Measurements from ENCODE around the gene PFDN5.
A peak's percentile ranks its signal among the peaks of the same experiment; 100 is the strongest.

The PFDN5 gene

DNA sequence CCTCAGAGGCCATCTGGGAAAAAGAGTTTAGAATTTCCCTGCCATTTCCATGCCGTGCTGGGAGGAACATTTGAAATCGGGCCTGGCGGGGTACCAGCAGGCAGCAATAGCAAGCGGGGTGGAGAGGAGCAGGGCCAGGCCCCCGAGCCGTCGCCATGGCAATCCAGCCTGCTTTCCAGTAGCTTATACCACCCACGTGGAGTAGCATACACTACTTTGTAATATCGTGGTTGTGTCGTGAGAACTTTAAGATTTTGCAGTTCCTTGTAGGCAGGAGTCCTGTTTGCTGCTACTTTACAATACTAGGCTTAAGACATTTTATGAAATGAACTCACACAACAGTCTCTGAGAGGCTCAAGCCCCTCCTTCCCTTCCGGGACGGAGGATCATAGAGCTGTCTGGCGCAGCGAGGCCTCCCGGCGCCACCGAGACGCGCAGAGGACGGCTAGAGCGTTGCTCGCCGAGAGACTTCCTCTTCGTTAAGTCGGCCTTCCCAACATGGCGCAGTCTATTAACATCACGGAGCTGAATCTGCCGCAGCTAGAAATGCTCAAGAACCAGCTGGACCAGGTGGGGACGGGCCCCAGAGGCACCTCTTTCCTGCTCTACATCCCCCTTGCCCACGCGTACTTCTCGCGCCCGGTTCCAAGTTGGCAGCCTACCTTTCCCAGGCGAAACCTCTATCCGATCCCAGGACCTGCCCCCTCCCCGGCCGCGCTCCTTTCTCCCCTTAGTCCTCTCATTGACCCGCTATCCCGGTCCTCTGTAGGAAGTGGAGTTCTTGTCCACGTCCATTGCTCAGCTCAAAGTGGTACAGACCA lies at the start of gene PFDN5:
Gene PFDN5 (plus strand): TSS at position 473 of the 821 bp plus-strand sequence. CDS start 26 bp downstream, at position 499.
- peak; percentile 94 for DNase-seq

DNA sequence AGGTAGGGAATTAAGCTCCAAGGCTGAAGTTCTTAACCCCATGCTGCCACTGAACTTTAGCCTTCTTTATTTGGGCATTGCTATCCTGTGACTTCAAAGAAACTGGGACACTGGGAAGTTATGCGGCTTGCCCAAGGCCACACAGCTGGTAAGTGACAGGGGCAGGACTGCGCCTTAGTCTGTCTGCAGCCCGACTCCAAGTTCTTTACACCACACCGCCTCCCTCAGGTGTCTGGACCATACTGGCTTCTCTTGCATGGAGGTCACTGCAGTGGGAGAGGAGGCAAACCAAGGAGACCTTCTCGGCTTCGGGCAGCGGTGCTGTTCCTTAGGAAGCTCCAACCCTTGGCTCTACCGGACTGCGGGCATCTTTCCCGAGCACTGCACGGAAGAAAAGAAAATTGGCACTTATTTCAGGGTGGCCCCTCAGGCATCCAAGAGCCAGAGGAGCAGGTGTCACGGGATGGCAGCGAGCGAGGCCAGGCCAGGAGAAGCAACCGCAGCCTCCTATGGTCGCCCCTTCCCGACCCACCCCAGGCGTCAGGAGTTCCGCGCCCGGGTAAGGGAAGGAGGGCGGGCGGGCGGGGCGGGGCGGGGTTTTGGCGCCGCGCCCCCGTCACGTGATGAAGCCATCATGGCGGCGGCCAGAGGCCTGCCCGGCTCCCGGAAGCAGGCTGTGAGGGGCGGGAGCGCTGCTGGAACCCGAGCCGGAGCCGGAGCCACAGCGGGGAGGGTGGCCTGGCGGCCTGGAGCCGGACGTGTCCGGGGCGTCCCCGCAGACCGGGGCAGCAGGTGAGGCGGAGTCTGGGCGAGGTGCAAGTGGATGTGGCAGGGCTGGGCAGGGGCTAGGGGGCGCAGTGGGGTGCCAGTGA lies 43.6 kb upstream of the PFDN5 start:
- peak; percentile 82 for DNase-seq

GRCh38 chr12:53252349-53252916 lies 42.9 kb upstream of the PFDN5 start:
- no peak for DNase-seq

GRCh38 chr12:53253298-53253697 lies 42.0 kb upstream of the PFDN5 start:
- DNase-seq: no peak

DNA sequence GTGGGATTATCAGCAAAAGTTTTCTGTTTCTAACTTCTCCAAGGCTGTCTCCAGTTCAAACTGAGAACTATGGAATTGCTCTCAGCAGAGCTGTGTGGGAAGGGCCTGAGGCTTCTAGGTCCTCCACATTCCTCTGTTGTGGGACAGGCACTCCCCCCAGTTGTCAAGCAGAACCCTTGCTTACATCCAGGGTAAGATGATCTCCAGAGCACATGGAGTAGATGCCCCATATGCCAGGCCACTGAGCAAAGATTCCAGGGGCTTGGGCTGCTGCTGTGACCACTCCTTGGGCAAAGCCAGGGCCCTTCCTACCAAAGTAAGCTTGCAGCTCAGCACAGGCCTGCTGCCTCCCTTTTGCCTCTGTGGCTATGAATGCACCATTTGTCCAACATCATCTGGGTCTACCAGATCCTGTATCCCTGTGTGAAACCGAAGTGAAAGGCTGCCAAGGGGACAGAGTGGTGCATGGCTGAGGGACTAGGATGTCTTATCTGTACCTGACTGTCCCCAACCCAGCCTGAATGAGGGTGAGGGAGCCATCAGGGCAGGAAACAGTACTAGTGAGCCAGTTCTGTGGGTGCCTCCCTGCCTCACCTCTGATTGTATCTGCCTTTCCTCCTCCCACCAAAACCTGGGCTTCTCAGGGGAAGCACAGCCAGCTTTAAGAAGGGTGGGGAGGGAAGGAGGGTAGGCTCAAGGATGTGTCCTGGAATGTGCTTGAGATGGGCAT lies 40.4 kb upstream of the PFDN5 start:
- DNase-seq: no peak

GRCh38 chr12:53255996-53256395 lies 39.3 kb upstream of the PFDN5 start:
- no peak for DNase-seq

- DNase-seq: no peak
Observed at GRCh38 chr12:53258541-53259539, 36.5 kb upstream of the PFDN5 start.

DNA sequence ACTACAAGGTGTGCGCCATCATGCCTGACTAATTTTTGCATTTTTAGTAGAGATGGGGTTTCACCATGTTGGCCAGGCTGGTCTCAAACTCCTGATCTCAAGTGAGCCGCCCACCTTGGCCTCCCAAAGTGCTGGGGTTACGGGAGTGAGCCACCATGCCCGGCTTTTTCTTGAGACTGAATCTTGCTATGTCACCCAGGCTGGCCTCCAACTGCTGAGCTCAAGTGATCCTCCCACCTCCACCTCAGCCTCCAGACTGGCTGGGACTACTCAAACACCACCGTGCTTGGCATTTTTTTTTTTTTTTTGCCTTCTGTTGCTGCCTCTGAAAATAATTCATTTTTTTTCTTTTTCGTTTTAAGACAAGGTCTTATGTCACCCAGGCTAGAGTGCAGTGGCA lies 35.5 kb upstream of the PFDN5 start:
- no peak for DNase-seq

DNA sequence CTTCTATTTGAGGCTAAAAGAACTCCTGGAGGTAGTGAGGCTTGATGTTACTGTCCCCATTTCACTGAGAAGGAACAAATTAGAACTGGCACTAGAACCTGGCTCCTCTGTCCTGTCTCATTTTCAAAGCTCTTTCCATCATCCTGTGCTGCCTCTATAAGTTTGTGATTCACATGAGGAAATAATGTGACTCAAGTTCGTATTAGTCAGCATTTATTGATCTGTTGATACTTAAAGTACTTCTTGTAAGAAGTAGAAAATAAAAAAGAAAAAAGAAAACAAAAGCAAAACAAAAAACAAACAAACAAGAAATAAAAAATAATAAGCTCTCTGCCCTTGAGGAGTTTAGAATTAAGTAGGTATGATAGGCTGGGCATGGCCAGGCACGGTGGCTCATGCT lies 29.6 kb upstream of the PFDN5 start:
- DNase-seq: no peak

DNA sequence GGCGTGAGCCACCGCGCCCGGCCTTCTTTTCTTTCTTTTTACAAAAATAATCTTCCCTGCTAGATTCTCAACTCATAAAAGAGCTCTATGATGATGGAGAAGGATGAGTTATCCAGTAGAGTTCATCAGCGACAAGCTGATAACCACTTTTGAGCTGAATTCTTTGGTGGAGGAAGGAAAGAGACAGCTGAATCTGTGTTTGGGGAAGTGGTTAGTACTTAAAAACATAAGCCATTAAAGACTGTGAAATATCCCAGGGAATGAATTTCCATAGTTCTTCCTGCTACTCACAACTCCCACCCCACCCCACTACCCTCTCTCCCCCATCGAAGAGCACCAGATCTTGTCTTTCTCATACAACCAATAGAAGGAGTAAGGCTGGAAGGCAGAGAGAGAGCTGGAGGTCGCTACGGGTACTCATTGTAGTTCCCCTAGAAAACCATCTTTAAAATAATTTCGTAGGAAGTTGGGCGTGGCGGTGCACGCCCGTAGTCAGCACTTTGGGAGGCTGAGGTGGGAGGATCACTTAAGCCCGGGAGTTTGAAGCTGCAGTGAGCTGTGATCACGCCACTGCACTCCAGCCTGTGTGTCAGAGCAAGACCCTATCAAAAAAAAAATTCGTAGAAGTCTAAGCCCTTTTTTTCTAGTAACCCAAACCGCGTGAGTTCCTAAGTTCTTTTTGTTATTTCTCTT lies 27.9 kb upstream of the PFDN5 start:
- DNase-seq: peak; percentile 56

- peak; percentile 90 for DNase-seq
Observed at GRCh38 chr12:53267999-53268629, 27.2 kb upstream of the PFDN5 start, which contains the start of gene ESPL1. ESPL1 (plus strand) TSS chr12:53268299; CDS start chr12:53268767, 468 bp downstream.

GRCh38 chr12:53268630-53269562 lies 26.4 kb upstream of the PFDN5 start:
- no peak for DNase-seq

DNA sequence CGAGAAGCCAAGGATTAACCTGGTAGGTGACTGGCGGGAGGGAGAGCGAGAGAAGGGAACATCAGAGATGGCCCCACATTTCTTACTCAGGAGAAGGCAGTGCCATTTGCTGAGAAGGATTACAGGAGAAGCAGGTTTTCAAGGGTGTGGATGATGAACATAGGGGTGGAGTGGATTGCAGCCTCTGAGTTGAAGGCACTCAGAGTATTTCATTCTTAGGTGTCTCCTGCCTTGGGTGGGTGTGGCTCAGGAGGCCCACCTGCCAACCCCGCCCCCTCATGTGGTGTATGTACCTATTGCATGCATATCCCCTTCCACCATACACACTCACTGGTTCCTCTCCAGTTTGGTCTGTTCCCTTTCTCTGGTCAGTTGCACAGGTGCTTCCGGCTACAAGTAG lies 20.9 kb upstream of the PFDN5 start:
- DNase-seq: no peak

DNA sequence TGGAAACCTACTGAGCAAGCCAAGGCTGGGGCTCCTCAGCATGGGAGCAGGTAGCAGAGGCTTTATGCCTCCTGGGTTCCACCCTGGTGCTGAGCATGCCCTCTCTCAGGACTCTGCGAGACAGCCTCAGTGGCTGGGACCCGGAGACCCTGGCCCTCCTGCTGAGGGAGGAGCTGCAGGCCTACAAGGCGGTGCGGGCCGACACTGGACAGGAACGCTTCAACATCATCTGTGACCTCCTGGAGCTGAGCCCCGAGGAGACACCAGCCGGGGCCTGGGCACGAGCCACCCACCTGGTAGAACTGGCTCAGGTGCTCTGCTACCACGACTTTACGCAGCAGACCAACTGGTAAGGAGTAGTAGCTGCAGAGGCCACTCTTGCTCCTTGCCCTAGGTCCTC lies 18.8 kb upstream of the PFDN5 start:
- no peak for DNase-seq

DNA sequence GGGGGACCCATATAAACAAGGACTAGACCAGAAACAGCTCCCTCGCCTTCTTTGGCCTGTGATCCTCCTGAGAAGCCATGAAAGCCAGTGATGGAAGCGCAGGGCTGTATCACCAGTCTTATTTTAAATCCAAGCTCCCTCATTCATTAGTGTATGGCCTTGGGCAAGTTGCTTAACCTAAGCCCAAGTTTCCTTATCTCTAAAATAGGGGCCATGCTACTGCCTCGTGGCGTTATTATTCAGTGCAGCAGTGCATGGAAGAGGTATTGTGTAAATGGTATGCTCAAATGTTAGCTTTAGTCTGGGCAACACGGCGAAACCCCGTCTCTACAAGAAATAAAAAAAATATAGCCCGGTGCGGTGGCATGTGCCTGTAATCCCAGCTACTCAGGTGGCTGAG lies 17.4 kb upstream of the PFDN5 start:
- DNase-seq: no peak

- no peak for DNase-seq
Observed at GRCh38 chr12:53279283-53279869, 16.0 kb upstream of the PFDN5 start.

DNA sequence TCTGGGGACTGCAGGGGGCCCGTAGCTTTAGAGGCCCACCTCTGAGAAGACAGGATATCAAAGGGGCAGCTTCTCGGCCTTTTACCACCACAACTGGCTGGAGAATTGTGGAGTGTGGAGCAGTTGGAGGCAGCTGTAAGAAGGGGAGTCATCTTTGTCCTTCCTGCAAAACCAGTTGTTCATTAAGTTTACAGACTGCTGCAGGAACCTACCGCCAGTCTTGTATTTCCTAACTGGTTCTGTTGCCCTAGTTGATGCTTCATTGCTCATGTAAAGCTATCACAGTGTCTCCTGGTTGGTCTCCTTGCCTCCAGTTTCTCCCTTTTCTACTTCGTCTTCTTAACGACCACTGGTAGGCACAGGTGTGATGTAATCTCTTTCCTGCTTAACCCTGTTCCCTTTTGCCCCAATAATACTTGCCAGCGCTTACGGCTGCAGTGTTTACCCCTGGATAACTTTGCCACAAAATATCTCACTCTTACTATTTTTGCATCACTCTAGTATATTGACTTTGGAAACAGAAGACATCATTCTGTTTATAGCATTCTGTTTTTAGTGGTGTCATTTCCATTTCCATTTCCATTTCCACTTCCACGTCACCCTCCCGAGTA lies 15.3 kb upstream of the PFDN5 start:
- DNase-seq: no peak

DNA sequence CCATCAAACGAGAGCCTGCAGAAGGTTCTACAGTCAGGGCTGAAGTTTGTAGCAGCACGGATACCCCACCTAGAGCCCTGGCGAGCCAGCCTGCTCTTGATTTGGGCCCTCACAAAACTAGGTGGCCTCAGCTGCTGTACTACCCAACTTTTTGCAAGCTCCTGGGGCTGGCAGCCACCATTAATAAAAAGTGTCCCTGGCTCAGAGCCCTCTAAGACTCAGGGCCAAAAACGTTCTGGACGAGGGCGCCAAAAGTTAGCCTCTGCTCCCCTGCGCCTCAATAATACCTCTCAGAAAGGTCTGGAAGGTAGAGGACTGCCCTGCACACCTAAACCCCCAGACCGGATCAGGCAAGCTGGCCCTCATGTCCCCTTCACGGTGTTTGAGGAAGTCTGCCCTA lies 8.9 kb upstream of the PFDN5 start:
- DNase-seq: no peak

All from activated CD4-positive, alpha-beta T cell treated with anti-CD3 and anti-CD28 coated beads, Interleukin-10, Interleukin-2, amounts not matched to agents 100 ng/mL and 50 ng/mL, durations not matched to agents 16 hours and 8 hours (primary cell).